Thyroid gland (tissue), 4 donors: Measurements from ENCODE around the gene BCAS3.

Experiments
- POLR2A ChIP-seq, 2 donors: fragments of 450-650 bp; IDR thresholded peaks; one replicate each; pipeline ENCODE4 v1.6.1; 2017; ENCODE audit warnings: antibody characterized with exemption in 2 of 2, mild to moderate bottlenecking in 2 of 2, moderate library complexity in 1 of 2
- TF ChIP-seq, protein P1 (sequence below), 6 experiments: fragments of 200-600 bp in 3 of 6; fragments of 450-650 bp in 3 of 6; sonication (generic) in 3 of 6; IDR thresholded peaks; one replicate each; pipeline ENCODE4 v1.5.1; 2016 to 2019; ENCODE audit warnings: antibody characterized with exemption in 6 of 6, mild to moderate bottlenecking in 2 of 6, inconsistent platforms in 1 of 6, moderate library complexity in 1 of 6

DNA sequence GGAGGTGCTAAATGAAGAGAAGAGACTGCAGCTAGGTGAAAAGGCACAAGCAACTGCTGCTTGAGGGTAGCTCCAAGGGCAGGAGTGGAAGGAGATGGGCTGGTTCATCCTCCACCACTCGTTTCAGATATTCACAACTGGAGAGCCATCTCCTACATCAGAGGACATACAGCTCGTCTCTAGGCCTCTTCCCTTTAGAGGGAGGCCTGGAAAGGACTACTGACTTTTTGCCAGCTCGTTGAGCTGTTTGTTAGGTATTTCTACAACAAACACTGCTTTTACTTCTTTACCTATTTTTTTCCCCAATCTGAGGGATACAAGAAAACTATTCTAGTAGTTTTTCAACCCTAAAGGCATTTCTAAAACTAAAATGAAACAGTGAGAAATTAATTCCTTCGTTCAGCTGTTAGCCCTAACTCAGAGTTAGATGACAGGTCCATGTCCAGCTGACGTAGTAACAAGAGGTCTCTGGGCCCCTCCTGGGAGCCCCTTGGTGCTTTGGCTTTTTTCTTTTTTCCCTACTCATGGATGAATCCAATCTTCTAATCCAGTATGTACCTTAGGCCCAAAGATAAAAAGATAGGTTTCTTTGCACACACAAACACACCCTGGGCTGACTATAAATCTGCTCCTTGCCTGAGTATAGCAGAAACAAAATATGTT, 674.2 kb downstream of the BCAS3 start:
- TF ChIP-seq, protein P1, sequence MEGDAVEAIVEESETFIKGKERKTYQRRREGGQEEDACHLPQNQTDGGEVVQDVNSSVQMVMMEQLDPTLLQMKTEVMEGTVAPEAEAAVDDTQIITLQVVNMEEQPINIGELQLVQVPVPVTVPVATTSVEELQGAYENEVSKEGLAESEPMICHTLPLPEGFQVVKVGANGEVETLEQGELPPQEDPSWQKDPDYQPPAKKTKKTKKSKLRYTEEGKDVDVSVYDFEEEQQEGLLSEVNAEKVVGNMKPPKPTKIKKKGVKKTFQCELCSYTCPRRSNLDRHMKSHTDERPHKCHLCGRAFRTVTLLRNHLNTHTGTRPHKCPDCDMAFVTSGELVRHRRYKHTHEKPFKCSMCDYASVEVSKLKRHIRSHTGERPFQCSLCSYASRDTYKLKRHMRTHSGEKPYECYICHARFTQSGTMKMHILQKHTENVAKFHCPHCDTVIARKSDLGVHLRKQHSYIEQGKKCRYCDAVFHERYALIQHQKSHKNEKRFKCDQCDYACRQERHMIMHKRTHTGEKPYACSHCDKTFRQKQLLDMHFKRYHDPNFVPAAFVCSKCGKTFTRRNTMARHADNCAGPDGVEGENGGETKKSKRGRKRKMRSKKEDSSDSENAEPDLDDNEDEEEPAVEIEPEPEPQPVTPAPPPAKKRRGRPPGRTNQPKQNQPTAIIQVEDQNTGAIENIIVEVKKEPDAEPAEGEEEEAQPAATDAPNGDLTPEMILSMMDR (IDR thresholded peaks at IDR 0.05), result no peak
- TF ChIP-seq POLR2A (IDR thresholded peaks at IDR 0.05), result no peak
